Neural cell (in vitro differentiated cells): ENCODE results near the gene TMEM151A. TPM values are rescaled to one million over a fixed set of nuclear protein-coding genes. Genes with fewer than 3 reads are reported as not detected.

Experiments used
- H2AFZ ChIP-seq: fragments of 200-600, 300-800 bp; sonication (generic), shearing (Covaris generic); 2 replicates; pipeline ENCODE4 v1.6.0; 2014; ENCODE audit warnings: low read depth, mild to moderate bottlenecking, antibody characterized with exemption, low read length, moderate library complexity
- H3F3A ChIP-seq: fragments of 200-600 bp; shearing (Covaris generic); 2 replicates; pipeline ENCODE4 v1.6.1; 2016; ENCODE audit warnings: mild to moderate bottlenecking, moderate library complexity, mixed read lengths, antibody characterized with exemption, low read length; ENCODE audit not compliant: insufficient read depth, poor library complexity, severe bottlenecking
- H3K27ac ChIP-seq: fragments of 200-600, 300-800 bp; sonication (generic), shearing (Covaris generic); 2 replicates; pipeline ENCODE4 v1.5.1; 2014; ENCODE audit warnings: mild to moderate bottlenecking, low read length, moderate library complexity
- H3K27me3 ChIP-seq: fragments of 300-800, 200-600 bp; sonication (generic), shearing (Covaris generic); 2 replicates; pipeline ENCODE4 v1.6.0; 2014; ENCODE audit warnings: mild to moderate bottlenecking, low read depth, low read length, moderate library complexity; ENCODE audit not compliant: insufficient read depth
- H3K36me3 ChIP-seq: fragments of 300-800, 200-600 bp; sonication (generic), shearing (Covaris generic); 2 replicates; pipeline ENCODE4 v1.5.1; 2014; ENCODE audit warnings: mild to moderate bottlenecking, antibody characterized with exemption, low read length, moderate library complexity; ENCODE audit not compliant: insufficient read depth
- H3K4me2 ChIP-seq: fragments of 300-800, 200-600 bp; sonication (generic), shearing (Covaris generic); 2 replicates; pipeline ENCODE4 v1.6.0; 2014; ENCODE audit warnings: mild to moderate bottlenecking, low read length
- H3K4me3 ChIP-seq: fragments of 300-800, 200-600 bp; sonication (generic), shearing (Covaris generic); 2 replicates; pipeline ENCODE4 v1.5.1; 2014; ENCODE audit warnings: mild to moderate bottlenecking, low read length, moderate library complexity
- H3K79me2 ChIP-seq: fragments of 200-600 bp; shearing (Covaris generic); replicated peaks from 2 replicates; pipeline ENCODE4 v1.6.0; 2014; ENCODE audit warnings: mild to moderate bottlenecking, low read length, moderate library complexity; ENCODE audit not compliant: insufficient read depth
- H3K9ac ChIP-seq: fragments of 300-800, 200-600 bp; sonication (generic), shearing (Covaris generic); 2 replicates; pipeline ENCODE4 v1.6.1; 2016; ENCODE audit warnings: mild to moderate bottlenecking, low read length, mixed read lengths
- H3K9me2 ChIP-seq: fragments of 200-600 bp; shearing (Covaris generic); 2 replicates; pipeline ENCODE4 v1.6.1; 2016; ENCODE audit warnings: mild to moderate bottlenecking, low read length, mixed read lengths; ENCODE audit not compliant: insufficient read depth
- H3K9me3 ChIP-seq: fragments of 200-600, 300-800 bp; sonication (generic), shearing (Covaris generic); 2 replicates; pipeline ENCODE4 v1.6.1; 2016; ENCODE audit warnings: mild to moderate bottlenecking, mixed run types, low read length, moderate library complexity, mixed read lengths
- H4K20me1 ChIP-seq: fragments of 200-600 bp; shearing (Covaris generic); 2 replicates; pipeline ENCODE4 v1.6.1; 2016; ENCODE audit warnings: mild to moderate bottlenecking, mixed run types; ENCODE audit not compliant: insufficient read depth
- EP300 ChIP-seq: fragments of 450-650 bp; conservative IDR thresholded peaks from 2 replicates; pipeline ENCODE4 v1.6.1; 2014; ENCODE audit warnings: antibody characterized with exemption, mild to moderate bottlenecking, moderate library complexity; ENCODE audit not compliant: poor library complexity, severe bottlenecking
- EZH2 ChIP-seq: fragments of 200-600, 300-800 bp; shearing (Covaris generic), sonication (generic); IDR thresholded peaks from 2 replicates; pipeline ENCODE4 v1.6.1; 2014; ENCODE audit warnings: antibody characterized with exemption, low read length, borderline replicate concordance, mild to moderate bottlenecking; ENCODE audit not compliant: insufficient read depth, poor library complexity, severe bottlenecking
- MXI1 ChIP-seq: fragments of 450-650 bp; conservative IDR thresholded peaks from 2 replicates; pipeline ENCODE4 v1.6.1; 2014; ENCODE audit warnings: antibody characterized with exemption, mild to moderate bottlenecking; ENCODE audit not compliant: poor library complexity, severe bottlenecking
- RAD21 ChIP-seq: fragments of 450-650 bp; conservative IDR thresholded peaks from 2 replicates; pipeline ENCODE4 v1.6.1; 2014; ENCODE audit warnings: antibody characterized with exemption, mild to moderate bottlenecking, moderate library complexity
- REST ChIP-seq: IDR thresholded peaks from 2 replicates; pipeline ENCODE4 v1.6.1; 2012; ENCODE audit warnings: borderline replicate concordance
- SMC3 ChIP-seq: fragments of 450-650 bp; conservative IDR thresholded peaks from 2 replicates; pipeline ENCODE4 v1.6.1; 2014; ENCODE audit warnings: antibody characterized with exemption, mild to moderate bottlenecking, moderate library complexity; ENCODE audit not compliant: poor library complexity
- TAF1 ChIP-seq: IDR thresholded peaks from 2 replicates; pipeline ENCODE4 v1.6.1; 2012; ENCODE audit warnings: low read depth
- polyA plus RNA-seq: library from polyadenylated mRNA; depleted of rRNA; stranded (reverse); fragments of >200 nt; gene quantifications from 2 replicates; pipeline ENCODE4 v1.2.3, GENCODE V29; 2014
- TF ChIP-seq, protein P1 (sequence below): fragments of 450-650 bp; IDR thresholded peaks from 2 replicates; pipeline ENCODE4 v1.5.1; 2014; ENCODE audit warnings: antibody characterized with exemption, mild to moderate bottlenecking, moderate library complexity; ENCODE audit not compliant: poor library complexity, severe bottlenecking

The TMEM151A gene
- polyA plus RNA-seq, 1 donor from 2014 or later = 5.3 TPM

- Histone ChIP-seq H3K9me2 (no peaks in the 10 kb centered on the region), H3K4me2 (no peak overlapping the region), H3K9ac (no peak overlapping the region), H3K36me3 (peaks cover 8% of the 10 kb centered on the region), H4K20me1 (peaks cover 4% of the 10 kb centered on the region), H2AFZ (no peak overlapping the region), H3F3A (no peaks in the 10 kb centered on the region), H3K27ac (no peak overlapping the region), H3K4me3 (no peak overlapping the region), H3K79me2 (peaks cover 15% of the 10 kb centered on the region), H3K27me3 (no peaks in the 10 kb centered on the region), H3K9me3 (no peaks in the 10 kb centered on the region)
- TF ChIP-seq EP300 = no peak
These were observed 27.3 kb upstream of the TMEM151A start for GRCh38 chr11:66264383-66264782.

GRCh38 chr11:66264914-66265313, 26.8 kb upstream of the TMEM151A start:
- Histone ChIP-seq H4K20me1 (peaks cover 1% of the 10 kb centered on the region), H3K9me2 (no peaks in the 10 kb centered on the region), H3K4me2 (no peak overlapping the region), H3F3A (no peaks in the 10 kb centered on the region), H3K36me3 (peaks cover 3% of the 10 kb centered on the region), H3K9ac (no peak overlapping the region), H2AFZ (no peak overlapping the region), H3K27me3 (no peaks in the 10 kb centered on the region), H3K27ac (no peak overlapping the region), H3K9me3 (no peaks in the 10 kb centered on the region), H3K79me2 (peaks cover 14% of the 10 kb centered on the region), H3K4me3 (no peak overlapping the region)
- TF ChIP-seq MXI1 (no peak), SMC3 (no peak)
- TF ChIP-seq, protein P1, sequence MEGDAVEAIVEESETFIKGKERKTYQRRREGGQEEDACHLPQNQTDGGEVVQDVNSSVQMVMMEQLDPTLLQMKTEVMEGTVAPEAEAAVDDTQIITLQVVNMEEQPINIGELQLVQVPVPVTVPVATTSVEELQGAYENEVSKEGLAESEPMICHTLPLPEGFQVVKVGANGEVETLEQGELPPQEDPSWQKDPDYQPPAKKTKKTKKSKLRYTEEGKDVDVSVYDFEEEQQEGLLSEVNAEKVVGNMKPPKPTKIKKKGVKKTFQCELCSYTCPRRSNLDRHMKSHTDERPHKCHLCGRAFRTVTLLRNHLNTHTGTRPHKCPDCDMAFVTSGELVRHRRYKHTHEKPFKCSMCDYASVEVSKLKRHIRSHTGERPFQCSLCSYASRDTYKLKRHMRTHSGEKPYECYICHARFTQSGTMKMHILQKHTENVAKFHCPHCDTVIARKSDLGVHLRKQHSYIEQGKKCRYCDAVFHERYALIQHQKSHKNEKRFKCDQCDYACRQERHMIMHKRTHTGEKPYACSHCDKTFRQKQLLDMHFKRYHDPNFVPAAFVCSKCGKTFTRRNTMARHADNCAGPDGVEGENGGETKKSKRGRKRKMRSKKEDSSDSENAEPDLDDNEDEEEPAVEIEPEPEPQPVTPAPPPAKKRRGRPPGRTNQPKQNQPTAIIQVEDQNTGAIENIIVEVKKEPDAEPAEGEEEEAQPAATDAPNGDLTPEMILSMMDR = peak; percentile 39

- Histone ChIP-seq H3K79me2 (peaks cover 19% of the 10 kb centered on the region), H3K9ac (no peak overlapping the region), H3K4me2 (no peak overlapping the region), H3K36me3 (no peaks in the 10 kb centered on the region), H3K4me3 (no peak overlapping the region), H3K9me3 (no peaks in the 10 kb centered on the region), H3K27me3 (no peaks in the 10 kb centered on the region), H3K9me2 (no peaks in the 10 kb centered on the region), H2AFZ (no peak overlapping the region), H3F3A (no peaks in the 10 kb centered on the region), H4K20me1 (no peaks in the 10 kb centered on the region), H3K27ac (no peak overlapping the region)
- no peak for TF ChIP-seq RAD21
- TF ChIP-seq, protein P1 = no peak
- TF ChIP-seq TAF1 = no peak
- no peak for TF ChIP-seq REST
- TF ChIP-seq SMC3 = no peak
- TF ChIP-seq MXI1 = no peak
- no peak for TF ChIP-seq EZH2
These were observed 25.9 kb upstream of the TMEM151A start for GRCh38 chr11:66265531-66266377.
